HUES64 (cell line): Measurements from ENCODE around the gene AMIGO1. TPM values are rescaled to one million over a fixed set of nuclear protein-coding genes. Genes with fewer than 3 reads are reported as not detected.

ENCODE experiments used
- H3K27ac ChIP-seq: 2 replicates; pipeline ENCODE4 v1.7.0; 2013; ENCODE audit warnings: low read depth, low read length, inconsistent platforms
- H3K27me3 ChIP-seq: 2 replicates; pipeline ENCODE4 v1.6.1; 2013; ENCODE audit warnings: mild to moderate bottlenecking, low read length; ENCODE audit not compliant: insufficient read depth
- H3K36me3 ChIP-seq: 2 replicates; pipeline ENCODE4 v1.6.1; 2013; ENCODE audit warnings: mild to moderate bottlenecking, low read length; ENCODE audit not compliant: insufficient read depth
- H3K4me1 ChIP-seq: 2 replicates; pipeline ENCODE4 v1.6.1; 2013; ENCODE audit warnings: mild to moderate bottlenecking, low read length, moderate library complexity; ENCODE audit not compliant: insufficient read depth
- H3K4me3 ChIP-seq: 2 replicates; pipeline ENCODE4 v1.5.1; 2013; ENCODE audit warnings: mild to moderate bottlenecking, low read length, moderate library complexity
- H3K9ac ChIP-seq: 2 replicates; pipeline ENCODE4 v1.6.1; 2013; ENCODE audit warnings: mild to moderate bottlenecking, low read depth, low read length
- H3K9me3 ChIP-seq: 2 replicates; pipeline ENCODE4 v1.6.1; 2013; ENCODE audit warnings: low read depth, low read length; ENCODE audit not compliant: insufficient read depth
- WGBS: fragments of 150-250, 120-280 bp; methylation state at CpG from one replicate; pipeline ENCODE4 v1.1.7; 2013; ENCODE audit warnings: missing lambda C conversion rate; 5-methylcytosine and 5-hydroxymethylcytosine counted together
- polyA plus RNA-seq, 2 experiments: library from polyadenylated mRNA; stranded (reverse); fragments of 50-300 nt; gene quantifications; one replicate each; pipeline ENCODE4 v1.2.3, GENCODE V29; 2013

AMIGO1 gene
- 1.6 TPM for polyA plus RNA-seq (2013, experiment 1 of 2)
- 2.4 TPM for polyA plus RNA-seq (2013, experiment 2 of 2)

DNA sequence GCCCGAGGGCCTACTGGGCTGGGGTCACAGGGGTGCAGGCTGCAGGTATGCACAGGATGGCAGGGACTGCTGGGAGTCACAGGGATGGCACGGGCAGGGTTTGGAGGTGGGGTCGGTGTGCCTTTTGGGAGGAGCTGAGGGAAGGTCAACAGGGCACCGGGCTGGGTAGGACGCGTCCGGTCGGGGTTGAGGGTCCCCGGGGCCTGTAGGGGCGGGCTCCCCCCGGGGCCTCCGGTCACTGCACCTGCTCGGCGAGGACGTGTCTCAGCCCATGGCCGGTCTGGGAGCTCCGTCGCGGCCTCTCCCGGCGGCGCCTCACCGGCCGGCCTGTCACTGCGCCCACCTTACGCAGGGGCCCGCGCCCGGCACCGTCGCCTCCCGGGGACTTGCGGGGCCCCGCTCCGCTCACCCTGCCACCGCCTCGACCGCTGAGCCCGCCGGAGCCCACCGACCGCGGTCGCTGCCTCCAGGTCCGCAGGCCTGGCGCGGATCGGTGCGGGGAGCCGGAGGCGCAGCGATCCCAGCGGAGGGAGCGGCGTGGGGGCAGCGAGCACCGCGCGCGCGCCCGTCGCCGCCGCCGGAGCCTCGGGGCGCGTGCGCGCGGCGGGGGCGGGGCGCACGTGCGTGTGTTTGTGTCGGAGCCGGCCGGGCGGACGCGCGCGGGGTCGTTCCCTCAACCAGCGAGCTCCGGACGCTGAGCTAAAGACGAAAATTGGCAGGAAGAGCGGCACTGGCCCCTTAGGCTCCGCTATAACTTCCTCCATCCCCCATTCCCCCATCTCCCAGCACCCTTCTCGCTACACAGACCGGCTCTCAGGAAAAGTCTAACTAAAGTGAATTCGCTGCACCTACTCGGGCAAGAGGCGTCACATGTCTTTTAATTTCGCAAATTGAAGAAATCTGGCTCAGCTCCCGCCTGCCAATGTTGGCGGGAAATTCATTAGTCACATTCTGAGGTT lies at the start of gene AMIGO1:
TSS of gene AMIGO1 (minus strand) at position 552 of the 959 bp plus-strand sequence. CDS start 815 bp downstream, outside the sequence.
- Histone ChIP-seq H3K27me3 (peaks cover 48% of the 10 kb centered on the region), H3K4me3 (peak within 1 kb of the TSS; percentile 75), H3K27ac (no peak within 1 kb of the TSS), H3K4me1 (no peaks in the 10 kb centered on the region), H3K9ac (peak within 1 kb of the TSS; percentile 63), H3K9me3 (no peaks in the 10 kb centered on the region), H3K36me3 (no peaks in the 10 kb centered on the region)
- under 1% methylated on average over 100 of the region's 100 CpGs for WGBS

GRCh38 chr1:109557520-109557919 lies 48.0 kb upstream of the AMIGO1 start:
- H3K4me3 ChIP-seq, result no peak overlapping the region
- no peaks in the 10 kb centered on the region for H3K9me3 ChIP-seq
- no peaks in the 10 kb centered on the region for H3K36me3 ChIP-seq
- peaks cover 34% of the 10 kb centered on the region for H3K4me1 ChIP-seq
- WGBS, result 96% methylated on average over 5 of the region's 5 CpGs
- H3K27ac ChIP-seq, result no peak overlapping the region
- H3K9ac ChIP-seq, result no peak overlapping the region
- H3K27me3 ChIP-seq, result no peaks in the 10 kb centered on the region

GRCh38 chr1:109556563-109556962 lies 47.0 kb upstream of the AMIGO1 start:
- Histone ChIP-seq H3K9me3 (no peaks in the 10 kb centered on the region), H3K9ac (no peak overlapping the region)
- 98% methylated on average over 2 of the region's 2 CpGs for WGBS

GRCh38 chr1:109548321-109549267 lies 39.1 kb upstream of the AMIGO1 start, which contains the start of gene GNAI3:
GNAI3 (plus strand) TSS chr1:109548615; CDS start chr1:109548721, 106 bp downstream.
- peak within 1 kb of the TSS; percentile 98 for H3K4me3 ChIP-seq
- H3K27me3 ChIP-seq, result no peaks in the 10 kb centered on the region
- under 1% methylated on average over 68 of the region's 68 CpGs for WGBS
- H3K27ac ChIP-seq, result peak within 1 kb of the TSS; percentile 88
- H3K9me3 ChIP-seq, result no peaks in the 10 kb centered on the region
- peaks cover 21% of the 10 kb centered on the region for H3K4me1 ChIP-seq
- peak within 1 kb of the TSS; percentile 88 for H3K9ac ChIP-seq
- no peaks in the 10 kb centered on the region for H3K36me3 ChIP-seq

More at GRCh38 chr1:109556563-109556962, 47.0 kb upstream of the AMIGO1 start:
- Histone ChIP-seq H3K27me3 (no peaks in the 10 kb centered on the region), H3K4me1 (peaks cover 24% of the 10 kb centered on the region), H3K27ac (no peak overlapping the region), H3K36me3 (no peaks in the 10 kb centered on the region), H3K4me3 (no peak overlapping the region)

- 19% methylated on average over 22 of the region's 22 CpGs for WGBS
- H3K9me3 ChIP-seq, result no peaks in the 10 kb centered on the region
- no peaks in the 10 kb centered on the region for H3K36me3 ChIP-seq
- H3K27ac ChIP-seq, result peak overlapping the region; percentile 75; the same call in 1 of the 2 replicates
- H3K9ac ChIP-seq, result peak overlapping the region; percentile 88
- H3K4me1 ChIP-seq, result peaks cover 21% of the 10 kb centered on the region
- H3K4me3 ChIP-seq, result peak overlapping the region; percentile 98
- no peaks in the 10 kb centered on the region for H3K27me3 ChIP-seq
Measured at GRCh38 chr1:109547463-109548320, 38.2 kb upstream of the AMIGO1 start.

GRCh38 chr1:109546311-109547109 lies 37.0 kb upstream of the AMIGO1 start:
- Histone ChIP-seq H3K27me3 (no peaks in the 10 kb centered on the region), H3K9ac (no peak overlapping the region), H3K27ac (peak overlapping the region; percentile 38; the same call in 1 of the 2 replicates), H3K4me3 (peak overlapping the region; percentile 98), H3K4me1 (peaks cover 21% of the 10 kb centered on the region), H3K9me3 (no peaks in the 10 kb centered on the region), H3K36me3 (no peaks in the 10 kb centered on the region)
- 49% methylated on average over 5 of the region's 5 CpGs for WGBS

DNA sequence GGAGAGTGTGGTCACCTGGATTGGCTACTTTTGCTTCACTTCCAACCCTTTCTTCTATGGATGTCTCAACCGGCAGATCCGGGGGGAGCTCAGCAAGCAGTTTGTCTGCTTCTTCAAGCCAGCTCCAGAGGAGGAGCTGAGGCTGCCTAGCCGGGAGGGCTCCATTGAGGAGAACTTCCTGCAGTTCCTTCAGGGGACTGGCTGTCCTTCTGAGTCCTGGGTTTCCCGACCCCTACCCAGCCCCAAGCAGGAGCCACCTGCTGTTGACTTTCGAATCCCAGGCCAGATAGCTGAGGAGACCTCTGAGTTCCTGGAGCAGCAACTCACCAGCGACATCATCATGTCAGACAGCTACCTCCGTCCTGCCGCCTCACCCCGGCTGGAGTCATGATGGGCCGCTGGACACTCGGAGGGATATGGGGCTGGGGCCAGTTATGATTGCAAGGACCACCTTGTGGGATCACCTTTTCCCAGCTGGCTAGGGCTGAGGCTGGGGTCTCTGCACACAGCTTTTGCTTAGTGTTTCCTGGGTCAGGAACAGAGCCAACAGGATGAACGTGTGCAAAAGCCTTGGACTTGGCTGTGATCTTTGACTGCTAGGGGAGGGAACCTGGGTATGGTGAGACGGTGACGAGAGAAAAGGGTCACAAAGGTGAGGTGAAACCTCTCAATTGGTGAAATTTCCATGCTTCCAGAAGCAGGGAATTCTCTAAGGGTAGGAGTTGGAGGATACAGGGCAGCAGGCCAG lies 34.6 kb upstream of the AMIGO1 start:
- no peaks in the 10 kb centered on the region for H3K36me3 ChIP-seq
- H3K9me3 ChIP-seq, result no peaks in the 10 kb centered on the region

DNA sequence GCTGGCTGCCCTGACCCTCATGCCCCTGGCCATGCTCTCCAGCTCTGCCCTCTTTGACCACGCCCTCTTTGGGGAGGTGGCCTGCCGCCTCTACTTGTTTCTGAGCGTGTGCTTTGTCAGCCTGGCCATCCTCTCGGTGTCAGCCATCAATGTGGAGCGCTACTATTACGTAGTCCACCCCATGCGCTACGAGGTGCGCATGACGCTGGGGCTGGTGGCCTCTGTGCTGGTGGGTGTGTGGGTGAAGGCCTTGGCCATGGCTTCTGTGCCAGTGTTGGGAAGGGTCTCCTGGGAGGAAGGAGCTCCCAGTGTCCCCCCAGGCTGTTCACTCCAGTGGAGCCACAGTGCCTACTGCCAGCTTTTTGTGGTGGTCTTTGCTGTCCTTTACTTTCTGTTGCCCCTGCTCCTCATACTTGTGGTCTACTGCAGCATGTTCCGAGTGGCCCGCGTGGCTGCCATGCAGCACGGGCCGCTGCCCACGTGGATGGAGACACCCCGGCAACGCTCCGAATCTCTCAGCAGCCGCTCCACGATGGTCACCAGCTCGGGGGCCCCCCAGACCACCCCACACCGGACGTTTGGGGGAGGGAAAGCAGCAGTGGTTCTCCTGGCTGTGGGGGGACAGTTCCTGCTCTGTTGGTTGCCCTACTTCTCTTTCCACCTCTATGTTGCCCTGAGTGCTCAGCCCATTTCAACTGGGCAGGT lies 33.9 kb upstream of the AMIGO1 start:
- Histone ChIP-seq H3K36me3 (no peaks in the 10 kb centered on the region), H3K27me3 (no peaks in the 10 kb centered on the region), H3K4me3 (no peak overlapping the region), H3K9ac (no peak overlapping the region), H3K4me1 (peaks cover 13% of the 10 kb centered on the region; the same call in 1 of the 2 replicates), H3K27ac (no peak overlapping the region), H3K9me3 (no peaks in the 10 kb centered on the region)
- WGBS, result 93% methylated on average over 24 of the region's 24 CpGs

More for the DNA sequence above, 34.6 kb upstream of the AMIGO1 start:
- Histone ChIP-seq H3K4me3 (no peak overlapping the region), H3K4me1 (peaks cover 13% of the 10 kb centered on the region; the same call in 1 of the 2 replicates), H3K27ac (no peak overlapping the region), H3K27me3 (no peaks in the 10 kb centered on the region), H3K9ac (no peak overlapping the region)
- WGBS, result 85% methylated on average over 14 of the region's 14 CpGs

GRCh38 chr1:109542657-109543056 lies 33.1 kb upstream of the AMIGO1 start:
- Histone ChIP-seq H3K4me1 (peaks cover 13% of the 10 kb centered on the region; the same call in 1 of the 2 replicates), H3K27me3 (no peaks in the 10 kb centered on the region), H3K9me3 (no peaks in the 10 kb centered on the region), H3K9ac (no peak overlapping the region), H3K27ac (no peak overlapping the region), H3K36me3 (no peaks in the 10 kb centered on the region), H3K4me3 (no peak overlapping the region)
- 93% methylated on average over 10 of the region's 10 CpGs for WGBS
